Thyroid gland (tissue), 4 donors: ENCODE data around the gene EPHA1. TPM values are rescaled to one million over a fixed set of nuclear protein-coding genes. Genes with fewer than 3 reads are reported as not detected.
A peak's percentile ranks its signal among the peaks of the same experiment; 100 is the strongest.
"Not testable (repeated sequence)": the region's sequence is repeated elsewhere in the genome, so short reads cannot be mapped to it uniquely, and the experiment has no call there.

ENCODE experiments used
- DNase-seq, 2 donors: peaks; one replicate each; pipeline ENCODE4 v3.0.0-alpha.2; 2019
- H3K27ac ChIP-seq, 3 donors: fragments of 200-600 bp; sonication (generic); 1 replicate in 2 of 3; 2 replicates in 1 of 3; pipeline ENCODE4 v1.5.1; 2016 to 2019; ENCODE audit warnings: mild to moderate bottlenecking in 1 of 3, moderate library complexity in 1 of 3
- H3K27me3 ChIP-seq: fragments of 200-600 bp; sonication (generic); one replicate; pipeline ENCODE4 v1.5.1; 2019
- H3K36me3 ChIP-seq, 2 donors: fragments of 200-600 bp; sonication (generic); one replicate each; pipeline ENCODE4 v1.5.1; 2016 to 2019
- H3K4me1 ChIP-seq, 2 donors: fragments of 200-600 bp; sonication (generic); one replicate each; pipeline ENCODE4 v1.5.1; 2017 to 2019
- H3K4me3 ChIP-seq, 3 donors: fragments of 200-600 bp; sonication (generic); replicated peaks in 1 of 3; 1 replicate in 2 of 3; 2 replicates in 1 of 3; pipeline ENCODE4 v1.5.1; 2016; ENCODE audit warnings: mild to moderate bottlenecking in 1 of 3
- H3K9me3 ChIP-seq: fragments of 200-600 bp; sonication (generic); one replicate; pipeline ENCODE4 v1.5.1; 2017
- POLR2A ChIP-seq, 2 donors: fragments of 450-650 bp; IDR thresholded peaks; one replicate each; pipeline ENCODE4 v1.6.1; 2017; ENCODE audit warnings: antibody characterized with exemption in 2 of 2, mild to moderate bottlenecking in 2 of 2, moderate library complexity in 1 of 2
- WGBS, 2 donors: methylation state at CpG; one replicate each; pipeline ENCODE4 v1.1.5; 2017; 5-methylcytosine and 5-hydroxymethylcytosine counted together
- intact Hi-C: fragments of 100-400 bp; cut with DNase I; formaldehyde crosslinking; loops from one replicate; pipeline ENCODE4 v1.15.1; 2023
- total RNA-seq, 4 donors: library from RNA; depleted of rRNA; stranded (reverse); fragments of >200 nt; gene quantifications; one replicate each; pipeline ENCODE4 v1.2.3, GENCODE V29; 2016
- TF ChIP-seq, protein P1 (sequence below), 6 experiments: fragments of 200-600 bp in 3 of 6; fragments of 450-650 bp in 3 of 6; sonication (generic) in 3 of 6; IDR thresholded peaks; one replicate each; pipeline ENCODE4 v1.5.1; 2016 to 2019; ENCODE audit warnings: antibody characterized with exemption in 6 of 6, mild to moderate bottlenecking in 2 of 6, inconsistent platforms in 1 of 6, moderate library complexity in 1 of 6

Gene EPHA1
- total RNA-seq, 4 donors from 2014 or later, result 7.5 to 22.4 (median 16.4) TPM

- TF ChIP-seq, protein P1, sequence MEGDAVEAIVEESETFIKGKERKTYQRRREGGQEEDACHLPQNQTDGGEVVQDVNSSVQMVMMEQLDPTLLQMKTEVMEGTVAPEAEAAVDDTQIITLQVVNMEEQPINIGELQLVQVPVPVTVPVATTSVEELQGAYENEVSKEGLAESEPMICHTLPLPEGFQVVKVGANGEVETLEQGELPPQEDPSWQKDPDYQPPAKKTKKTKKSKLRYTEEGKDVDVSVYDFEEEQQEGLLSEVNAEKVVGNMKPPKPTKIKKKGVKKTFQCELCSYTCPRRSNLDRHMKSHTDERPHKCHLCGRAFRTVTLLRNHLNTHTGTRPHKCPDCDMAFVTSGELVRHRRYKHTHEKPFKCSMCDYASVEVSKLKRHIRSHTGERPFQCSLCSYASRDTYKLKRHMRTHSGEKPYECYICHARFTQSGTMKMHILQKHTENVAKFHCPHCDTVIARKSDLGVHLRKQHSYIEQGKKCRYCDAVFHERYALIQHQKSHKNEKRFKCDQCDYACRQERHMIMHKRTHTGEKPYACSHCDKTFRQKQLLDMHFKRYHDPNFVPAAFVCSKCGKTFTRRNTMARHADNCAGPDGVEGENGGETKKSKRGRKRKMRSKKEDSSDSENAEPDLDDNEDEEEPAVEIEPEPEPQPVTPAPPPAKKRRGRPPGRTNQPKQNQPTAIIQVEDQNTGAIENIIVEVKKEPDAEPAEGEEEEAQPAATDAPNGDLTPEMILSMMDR (IDR thresholded peaks at IDR 0.05), result peak; percentile 54 to 74 (median 62)
- TF ChIP-seq POLR2A (IDR thresholded peaks at IDR 0.05), result no peak
- H3K27me3 ChIP-seq, result no peaks in the 10 kb centered on the region
- H3K36me3 ChIP-seq, result no peaks in the 10 kb centered on the region
- no peaks in the 10 kb centered on the region for H3K9me3 ChIP-seq
- intact Hi-C loops, result loop anchor here (5.0 to 10.0 kb wide), 3 partner anchors 34 to 174 kb away; partner anchors contain the start of genes CASP2, TMEM139 and ZYX
- H3K27ac ChIP-seq, result no peak overlapping the region
- no peaks in the 10 kb centered on the region for H3K4me1 ChIP-seq
- DNase-seq, result no peak
- no peak overlapping the region for H3K4me3 ChIP-seq
- WGBS, 2 donors, result 5 to 9% methylated on average over 3 of the region's 3 CpGs
Observed at GRCh38 chr7:143416565-143417149, 8.0 kb upstream of the EPHA1 start.

- intact Hi-C loops, result loop anchor here (5.0 to 10.0 kb wide), 3 partner anchors 34 to 174 kb away; partner anchors contain the start of genes CASP2, TMEM139 and ZYX
- Histone ChIP-seq H3K4me1 (no peaks in the 10 kb centered on the region), H3K27me3 (no peaks in the 10 kb centered on the region), H3K4me3 (no peak overlapping the region), H3K9me3 (no peaks in the 10 kb centered on the region), H3K27ac (no peak overlapping the region), H3K36me3 (no peaks in the 10 kb centered on the region)
- DNase-seq, result no peak
- 81 to 85% methylated on average over 8 of the region's 8 CpGs for WGBS, 2 donors
- TF ChIP-seq, protein P1 (IDR thresholded peaks at IDR 0.05), result no peak
Observed at GRCh38 chr7:143415742-143416397, 7.2 kb upstream of the EPHA1 start.

- not testable (repeated sequence) for H3K27ac ChIP-seq, H3K4me1 ChIP-seq, H3K36me3 ChIP-seq, DNase-seq, H3K9me3 ChIP-seq, H3K4me3 ChIP-seq, H3K27me3 ChIP-seq
- intact Hi-C loops, result loop anchor here (5.0 to 10.0 kb wide), 3 partner anchors 33 to 173 kb away; partner anchors contain the start of genes CASP2, TMEM139 and ZYX
- 86 to 89% methylated on average over 7 of the region's 7 CpGs for WGBS, 2 donors
Observed at GRCh38 chr7:143415209-143415608, 6.6 kb upstream of the EPHA1 start.

- TF ChIP-seq, protein P1 (IDR thresholded peaks at IDR 0.05), result no peak
- no peak for TF ChIP-seq POLR2A (IDR thresholded peaks at IDR 0.05)
- Histone ChIP-seq H3K4me3 (no peak overlapping the region), H3K36me3 (no peaks in the 10 kb centered on the region), H3K27ac (no peak overlapping the region), H3K27me3 (no peaks in the 10 kb centered on the region), H3K4me1 (peaks cover 5 to 8% of the 10 kb centered on the region in 2 donors), H3K9me3 (no peaks in the 10 kb centered on the region)
- no peak for DNase-seq
- intact Hi-C loops, result loop anchor here (10.0 kb wide), 1 partner anchor 128 kb away; the partner anchor contains the start of genes CASP2 and TMEM139
- WGBS, 2 donors, result 89 to 93% methylated on average over 8 of the region's 8 CpGs
Observed at GRCh38 chr7:143413123-143413522, 4.5 kb upstream of the EPHA1 start.

GRCh38 chr7:143411976-143412708, 3.5 kb upstream of the EPHA1 start:
- Histone ChIP-seq H3K36me3 (no peaks in the 10 kb centered on the region), H3K4me1 (peaks cover 10 to 17% of the 10 kb centered on the region in 2 donors), H3K9me3 (no peaks in the 10 kb centered on the region), H3K4me3 (no peak overlapping the region), H3K27me3 (no peaks in the 10 kb centered on the region), H3K27ac (no peak overlapping the region)
- 85% methylated on average over 5 of the region's 5 CpGs for WGBS, 2 donors
- no peak for DNase-seq
- intact Hi-C loops, result loop anchor here (10.0 kb wide), 1 partner anchor 127 kb away; the partner anchor contains the start of genes CASP2 and TMEM139
- TF ChIP-seq POLR2A (IDR thresholded peaks at IDR 0.05), result no peak
- TF ChIP-seq, protein P1 (IDR thresholded peaks at IDR 0.05), result no peak
